ENCODE data around the gene CADPS.

CADPS gene

DNA sequence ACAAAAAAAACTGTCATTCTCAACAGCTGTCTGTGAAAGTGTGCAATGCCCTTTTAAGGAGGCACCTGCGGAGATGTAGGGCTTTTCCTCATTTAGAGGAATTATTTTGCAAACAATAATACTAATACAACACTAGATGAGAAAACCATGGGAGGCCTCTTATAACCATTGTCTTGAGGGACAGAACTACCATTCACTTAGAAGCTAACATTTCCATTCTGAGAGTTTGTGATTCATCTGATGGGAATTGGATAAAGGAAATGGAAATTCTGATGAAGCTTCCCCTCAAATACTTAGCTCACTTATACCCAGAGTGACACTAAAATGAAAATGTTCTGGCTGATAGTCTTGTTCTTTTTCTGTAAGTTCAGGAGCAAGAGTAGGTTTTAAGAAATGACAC, 147.7 kb downstream of the CADPS start:
- TF ChIP-seq, protein P1, sequence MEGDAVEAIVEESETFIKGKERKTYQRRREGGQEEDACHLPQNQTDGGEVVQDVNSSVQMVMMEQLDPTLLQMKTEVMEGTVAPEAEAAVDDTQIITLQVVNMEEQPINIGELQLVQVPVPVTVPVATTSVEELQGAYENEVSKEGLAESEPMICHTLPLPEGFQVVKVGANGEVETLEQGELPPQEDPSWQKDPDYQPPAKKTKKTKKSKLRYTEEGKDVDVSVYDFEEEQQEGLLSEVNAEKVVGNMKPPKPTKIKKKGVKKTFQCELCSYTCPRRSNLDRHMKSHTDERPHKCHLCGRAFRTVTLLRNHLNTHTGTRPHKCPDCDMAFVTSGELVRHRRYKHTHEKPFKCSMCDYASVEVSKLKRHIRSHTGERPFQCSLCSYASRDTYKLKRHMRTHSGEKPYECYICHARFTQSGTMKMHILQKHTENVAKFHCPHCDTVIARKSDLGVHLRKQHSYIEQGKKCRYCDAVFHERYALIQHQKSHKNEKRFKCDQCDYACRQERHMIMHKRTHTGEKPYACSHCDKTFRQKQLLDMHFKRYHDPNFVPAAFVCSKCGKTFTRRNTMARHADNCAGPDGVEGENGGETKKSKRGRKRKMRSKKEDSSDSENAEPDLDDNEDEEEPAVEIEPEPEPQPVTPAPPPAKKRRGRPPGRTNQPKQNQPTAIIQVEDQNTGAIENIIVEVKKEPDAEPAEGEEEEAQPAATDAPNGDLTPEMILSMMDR (IDR thresholded peaks at IDR 0.05; ENCODE audit: low read depth, low read length): no peak
- H3K4me3 ChIP-seq (ENCODE audit: low read depth, low read length): no peak overlapping the region

DNA sequence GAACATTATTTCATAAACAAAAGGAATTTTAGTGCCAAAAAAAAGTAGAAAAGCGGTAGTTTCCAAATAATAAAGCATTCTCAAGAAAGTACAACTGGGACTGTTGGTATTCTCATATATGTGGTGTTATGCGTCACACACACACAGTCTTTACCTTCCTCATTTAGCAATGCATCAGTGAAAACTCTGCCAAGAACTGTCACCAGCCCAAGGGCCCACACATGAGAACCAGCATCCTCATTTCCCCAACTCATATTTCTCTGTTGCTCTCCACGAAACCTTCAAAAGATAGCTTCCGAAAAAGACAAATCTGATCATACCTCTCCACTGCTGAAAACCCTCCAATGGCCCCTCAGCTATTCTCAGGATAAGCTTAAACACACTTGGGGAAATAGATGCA, 150.7 kb downstream of the CADPS start:
- H3K4me3 ChIP-seq (ENCODE audit: low read depth, low read length): no peak overlapping the region
- TF ChIP-seq, protein P1 (IDR thresholded peaks at IDR 0.05; ENCODE audit: low read depth, low read length): no peak

DNA sequence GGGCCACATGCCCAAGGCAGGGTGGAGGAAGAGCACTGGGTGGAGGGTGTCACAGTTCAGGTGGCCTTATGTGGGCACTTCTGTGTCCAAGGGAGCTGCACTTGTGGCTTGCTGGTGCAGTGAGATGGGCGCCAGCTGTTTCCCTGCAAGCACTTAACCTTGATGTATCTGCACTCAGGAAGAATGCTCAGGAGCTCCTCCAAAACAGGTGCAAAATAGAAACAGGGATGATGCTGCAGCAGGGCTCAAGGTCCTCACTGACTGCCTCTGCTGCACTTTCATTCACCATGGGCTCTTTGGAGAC, 151.3 kb downstream of the CADPS start:
- TF ChIP-seq, protein P1 (IDR thresholded peaks at IDR 0.05; ENCODE audit: low read depth, low read length): no peak

DNA sequence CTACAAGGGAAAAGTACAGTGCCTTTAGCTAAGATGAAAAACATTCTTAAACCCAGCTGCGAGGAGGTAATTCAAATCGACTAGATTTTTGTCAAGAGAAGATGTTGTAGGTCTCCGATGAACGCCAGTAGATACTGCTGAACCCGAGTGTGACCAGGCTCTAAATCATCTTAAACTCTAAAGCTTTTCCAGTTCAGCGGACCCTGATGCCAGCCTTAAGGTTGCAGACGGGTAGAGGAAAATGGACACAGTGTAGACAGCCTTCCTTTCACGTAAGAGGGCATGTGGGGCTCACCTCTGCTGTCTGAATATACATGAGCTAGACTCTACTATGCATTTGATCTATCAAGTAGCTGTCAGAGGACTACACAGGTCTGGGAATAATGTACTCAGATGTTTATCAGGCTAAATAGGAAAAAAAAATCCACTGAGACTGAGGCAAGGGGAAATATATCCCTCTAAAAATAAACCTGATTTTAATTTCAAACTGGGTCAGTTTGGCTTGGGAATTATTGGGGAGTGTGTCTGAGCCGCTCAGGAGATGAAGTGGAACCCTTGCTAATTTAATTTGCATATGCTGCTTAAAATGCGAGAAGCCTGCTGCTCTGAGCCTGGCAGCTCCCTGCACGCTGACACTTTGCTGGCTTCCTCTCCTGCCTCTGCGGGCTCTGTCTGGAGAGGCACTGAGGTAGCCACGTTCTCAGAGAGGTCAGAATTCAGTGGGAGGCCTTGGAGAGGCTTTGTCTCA, 151.9 kb downstream of the CADPS start:
- H3K4me3 ChIP-seq (ENCODE audit: low read depth, low read length): no peak overlapping the region
- TF ChIP-seq, protein P1 (IDR thresholded peaks at IDR 0.05; ENCODE audit: low read depth, low read length): no peak

More for the DNA sequence above, 151.3 kb downstream of the CADPS start:
- no peak overlapping the region for H3K4me3 ChIP-seq (ENCODE audit: low read depth, low read length)

DNA sequence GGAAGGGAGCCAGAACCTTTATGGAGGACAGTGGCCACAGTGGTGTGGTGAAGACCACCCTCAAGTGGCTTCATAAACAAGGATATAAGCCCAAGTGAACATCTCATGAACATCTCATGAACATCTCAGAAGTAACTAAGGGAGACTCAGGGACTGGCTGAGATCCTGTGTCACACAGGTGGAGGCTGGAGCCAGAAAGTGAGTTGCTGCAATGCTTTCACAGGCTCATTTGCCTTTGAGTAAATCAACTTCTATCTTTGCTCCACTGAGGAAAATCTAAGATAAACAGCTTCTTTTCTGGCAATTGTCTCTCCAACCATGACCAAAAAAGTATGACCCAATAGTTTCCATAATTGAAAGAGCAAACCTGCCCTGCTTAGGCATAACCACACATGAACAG, 152.9 kb downstream of the CADPS start:
- TF ChIP-seq, protein P1 (IDR thresholded peaks at IDR 0.05; ENCODE audit: low read depth, low read length): no peak
- H3K4me3 ChIP-seq (ENCODE audit: low read depth, low read length): no peak overlapping the region

DNA sequence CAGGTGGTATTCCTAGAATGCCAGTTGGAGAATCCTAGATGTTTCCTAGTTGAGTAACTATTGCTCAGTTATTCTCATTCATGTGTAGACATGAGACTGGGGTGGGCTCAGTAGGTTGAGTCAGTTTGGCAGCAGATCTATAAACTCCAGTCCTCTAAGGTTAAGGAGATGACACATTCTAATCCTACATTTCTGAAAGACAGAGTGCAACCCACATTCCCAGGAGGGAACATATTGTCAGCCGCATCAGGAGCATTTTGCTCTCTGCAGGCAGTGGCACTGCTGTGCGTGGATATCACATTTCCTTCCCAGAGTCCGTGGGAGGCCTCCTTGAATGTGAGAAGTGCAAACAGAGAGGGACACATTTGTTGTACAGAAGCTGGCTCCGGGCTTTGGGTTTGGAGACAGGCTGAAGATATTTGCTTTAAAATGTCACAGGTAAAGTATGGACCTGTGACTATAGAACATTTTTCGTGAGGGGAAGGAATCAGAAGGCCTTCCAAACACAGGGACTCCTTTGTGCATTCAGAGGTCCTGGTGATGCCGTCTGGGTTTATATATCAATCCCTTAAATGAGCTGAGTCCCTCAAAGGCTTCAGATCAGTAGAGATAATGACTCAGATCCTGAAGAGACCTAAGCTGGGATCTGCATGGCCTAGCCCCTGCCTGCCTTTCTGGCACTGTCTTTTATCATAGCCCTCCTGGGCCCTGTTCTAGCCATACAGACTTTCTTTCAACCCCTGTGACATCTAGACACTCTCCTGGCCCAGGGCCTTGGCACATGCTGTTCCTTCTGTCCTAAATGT, 156.5 kb downstream of the CADPS start:
- TF ChIP-seq, protein P1 (IDR thresholded peaks at IDR 0.05; ENCODE audit: low read depth, low read length): no peak
- no peak overlapping the region for H3K4me3 ChIP-seq (ENCODE audit: low read depth, low read length)

DNA sequence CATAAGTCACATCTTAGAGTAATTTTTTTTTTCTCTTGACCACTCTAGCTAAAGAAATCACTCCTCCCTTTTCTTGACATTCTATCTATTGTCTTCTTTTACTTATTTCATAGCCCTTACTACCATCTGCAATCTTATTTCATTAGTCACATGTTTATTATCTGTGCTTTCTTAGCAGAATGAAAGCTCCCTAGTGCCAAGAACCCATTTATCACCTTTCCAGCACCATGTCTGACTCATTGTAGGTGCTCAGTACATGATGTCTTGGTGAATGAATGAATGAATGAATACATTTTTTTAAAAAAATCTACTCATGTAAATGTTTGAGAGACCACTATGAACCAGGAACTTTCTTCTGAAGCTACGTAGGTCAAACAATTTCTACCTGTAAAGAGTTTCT, 157.2 kb downstream of the CADPS start:
- H3K4me3 ChIP-seq (ENCODE audit: low read depth, low read length): no peak overlapping the region
- TF ChIP-seq, protein P1 (IDR thresholded peaks at IDR 0.05; ENCODE audit: low read depth, low read length): no peak

Data from WI38 (cell line).